MCF 10A (cell line): ENCODE measurements around the gene ADAMTS19. TPM values are rescaled to one million over a fixed set of nuclear protein-coding genes. Genes with fewer than 3 reads are reported as not detected.

ENCODE experiments used
- BruUV-seq: library from RNA; stranded (reverse); fragments of 400-500 nt; replicated peaks from 2 replicates; lab custom pipeline; 2021; lab: Mats Ljungman, UMichigan
- CTCF ChIA-PET: fragments of 300-600 bp; sonication (Branson Sonifier 250); formaldehyde crosslinking; extraction: SDS; loops from one replicate; lab custom pipeline; 2021; ENCODE audit warnings: antibody characterized with exemption, inconsistent platforms; lab: Yijun Ruan, JAX
- POLR2A ChIA-PET: fragments of 300-600, 350-650 bp; sonication (Branson Sonifier 250); formaldehyde crosslinking; extraction: SDS; loops from one replicate; lab custom pipeline; 2020; ENCODE audit warnings: antibody characterized with exemption, inconsistent platforms; lab: Yijun Ruan, JAX
- DNase-seq: peaks from one replicate; pipeline ENCODE4 v3.0.0-alpha.2; 2018; ENCODE audit not compliant: unreplicated experiment
- H3K27ac Mint-ChIP-seq: one replicate; pipeline ENCODE4 v1.8.0; 2022; ENCODE audit warnings: mild to moderate bottlenecking, low read depth, mixed read lengths; ENCODE audit not compliant: unreplicated experiment
- H3K27me3 Mint-ChIP-seq: one replicate; pipeline ENCODE4 v1.8.0; 2022; ENCODE audit warnings: mixed read lengths; ENCODE audit not compliant: insufficient read depth, unreplicated experiment
- H3K36me3 Mint-ChIP-seq: one replicate; pipeline ENCODE4 v1.8.0; 2022; ENCODE audit warnings: mild to moderate bottlenecking, moderate library complexity, mixed read lengths; ENCODE audit not compliant: insufficient read depth, unreplicated experiment
- H3K4me1 Mint-ChIP-seq: one replicate; pipeline ENCODE4 v1.8.0; 2022; ENCODE audit warnings: mixed read lengths; ENCODE audit not compliant: insufficient read depth, unreplicated experiment
- H3K4me3 Mint-ChIP-seq: one replicate; pipeline ENCODE4 v1.8.0; 2022; ENCODE audit warnings: mild to moderate bottlenecking, moderate library complexity, mixed read lengths; ENCODE audit not compliant: unreplicated experiment
- H3K9me3 Mint-ChIP-seq: one replicate; pipeline ENCODE4 v1.8.0; 2022; ENCODE audit warnings: mixed read lengths; ENCODE audit not compliant: unreplicated experiment
- intact Hi-C: fragments of 100-400 bp; cut with micrococcal nuclease; formaldehyde crosslinking; loops from 2 replicates; pipeline ENCODE4 v1.14.1; 2022
- total RNA-seq: library from RNA; stranded (reverse); gene quantifications from 2 replicates; pipeline ENCODE4 v1.2.3, GENCODE V29; 2022
- TF ChIP-seq, protein P1 (sequence below): fragments of 200-600 bp; IDR thresholded peaks from one replicate; pipeline ENCODE4 v1.8.0; 2022; ENCODE audit warnings: antibody characterized with exemption, mild to moderate bottlenecking; ENCODE audit not compliant: unreplicated experiment

ADAMTS19 gene
- total RNA-seq, 1 experiment from 2014 or later, result not detected

DNA sequence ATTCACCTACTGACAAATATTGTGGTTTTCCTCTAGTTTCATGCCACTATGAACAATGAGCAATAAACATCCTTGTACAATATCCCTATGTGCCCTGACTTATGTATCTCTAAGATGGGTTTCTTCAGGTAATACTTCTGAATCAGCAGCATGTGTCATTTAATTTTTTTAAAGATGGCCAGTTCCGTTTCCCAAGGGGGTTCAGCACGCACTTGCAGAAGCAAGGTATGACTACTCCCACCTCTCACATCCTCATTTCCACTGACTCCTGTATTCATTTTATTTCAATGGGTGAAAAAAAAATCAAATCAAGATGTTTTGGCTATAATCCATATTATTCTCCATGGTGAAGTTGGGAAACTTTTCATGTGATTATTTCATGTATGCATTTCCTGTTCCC lies 14.7 kb upstream of the ADAMTS19 start:
- TF ChIP-seq, protein P1, sequence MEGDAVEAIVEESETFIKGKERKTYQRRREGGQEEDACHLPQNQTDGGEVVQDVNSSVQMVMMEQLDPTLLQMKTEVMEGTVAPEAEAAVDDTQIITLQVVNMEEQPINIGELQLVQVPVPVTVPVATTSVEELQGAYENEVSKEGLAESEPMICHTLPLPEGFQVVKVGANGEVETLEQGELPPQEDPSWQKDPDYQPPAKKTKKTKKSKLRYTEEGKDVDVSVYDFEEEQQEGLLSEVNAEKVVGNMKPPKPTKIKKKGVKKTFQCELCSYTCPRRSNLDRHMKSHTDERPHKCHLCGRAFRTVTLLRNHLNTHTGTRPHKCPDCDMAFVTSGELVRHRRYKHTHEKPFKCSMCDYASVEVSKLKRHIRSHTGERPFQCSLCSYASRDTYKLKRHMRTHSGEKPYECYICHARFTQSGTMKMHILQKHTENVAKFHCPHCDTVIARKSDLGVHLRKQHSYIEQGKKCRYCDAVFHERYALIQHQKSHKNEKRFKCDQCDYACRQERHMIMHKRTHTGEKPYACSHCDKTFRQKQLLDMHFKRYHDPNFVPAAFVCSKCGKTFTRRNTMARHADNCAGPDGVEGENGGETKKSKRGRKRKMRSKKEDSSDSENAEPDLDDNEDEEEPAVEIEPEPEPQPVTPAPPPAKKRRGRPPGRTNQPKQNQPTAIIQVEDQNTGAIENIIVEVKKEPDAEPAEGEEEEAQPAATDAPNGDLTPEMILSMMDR, result no peak
- no peak overlapping the region for H3K4me3 Mint-ChIP-seq
- no peaks in the 10 kb centered on the region for H3K36me3 Mint-ChIP-seq
- BruUV-seq, result no TSS peak
- ChIA-PET POLR2A (interaction anchor here (0.5 to 0.7 kb wide), 2 partner anchors 22 to 45 kb away, joined by 3 to 4 read pairs; no protein-coding TSS in a partner anchor), CTCF (interaction anchor here (1.0 kb wide), 1 partner anchor 16 kb away, joined by 3 read pairs; no protein-coding TSS in a partner anchor)
- H3K9me3 Mint-ChIP-seq, result no peaks in the 10 kb centered on the region
- no peaks in the 10 kb centered on the region for H3K4me1 Mint-ChIP-seq
- H3K27ac Mint-ChIP-seq, result no peak overlapping the region
- DNase-seq, result no peak
- intact Hi-C loops, result no loop called here
- peaks cover 31% of the 10 kb centered on the region for H3K27me3 Mint-ChIP-seq

DNA sequence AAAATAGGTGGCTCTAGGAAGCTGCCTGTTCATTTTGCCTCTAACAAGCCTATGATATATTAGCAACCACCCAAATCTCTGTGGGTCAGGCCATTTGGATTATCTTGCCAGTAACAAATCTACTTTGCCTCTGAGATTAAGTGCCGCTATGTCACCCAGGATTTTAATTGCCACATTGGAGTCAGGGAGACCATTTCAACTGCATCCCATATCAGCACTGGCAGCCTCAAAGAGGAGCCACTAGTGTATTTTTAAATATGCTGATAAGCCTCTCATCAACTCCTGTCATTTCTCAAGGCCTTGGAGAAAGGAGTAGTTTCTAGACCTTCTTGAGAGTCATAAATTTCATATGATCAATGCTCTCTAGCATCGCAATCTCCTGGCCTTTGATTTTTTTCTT lies 12.1 kb upstream of the ADAMTS19 start:
- TF ChIP-seq, protein P1, result no peak
- peaks cover 29% of the 10 kb centered on the region for H3K27me3 Mint-ChIP-seq
- ChIA-PET POLR2A (no interaction called here), CTCF (no interaction called here)
- no peak overlapping the region for H3K4me3 Mint-ChIP-seq
- no peaks in the 10 kb centered on the region for H3K36me3 Mint-ChIP-seq
- H3K27ac Mint-ChIP-seq, result no peak overlapping the region
- no peaks in the 10 kb centered on the region for H3K9me3 Mint-ChIP-seq
- no TSS peak for BruUV-seq
- DNase-seq, result no peak
- intact Hi-C loops, result no loop called here
- H3K4me1 Mint-ChIP-seq, result no peaks in the 10 kb centered on the region

DNA sequence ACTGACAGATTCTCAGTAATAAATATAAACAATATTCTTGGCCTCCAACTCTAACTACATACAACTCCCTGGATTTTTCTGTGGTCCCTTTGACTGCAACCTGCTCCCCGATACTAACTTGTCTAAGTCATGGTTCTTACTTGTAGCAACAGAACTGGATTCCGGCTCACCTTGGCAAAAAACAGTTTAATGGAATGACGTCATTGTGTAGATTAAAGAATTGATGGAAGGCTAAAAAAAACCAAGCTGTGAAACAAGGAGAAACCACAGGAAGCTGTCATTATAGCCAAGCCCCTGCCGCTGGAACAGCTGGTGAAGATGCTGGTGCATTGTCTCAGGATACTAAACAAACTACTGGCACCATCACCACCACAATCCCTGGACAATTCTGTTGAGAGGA lies 11.4 kb upstream of the ADAMTS19 start:
- H3K27ac Mint-ChIP-seq, result no peak overlapping the region
- ChIA-PET POLR2A (no interaction called here), CTCF (no interaction called here)
- BruUV-seq, result no TSS peak
- TF ChIP-seq, protein P1, result no peak
- no peak for DNase-seq
- intact Hi-C loops, result no loop called here
- H3K4me3 Mint-ChIP-seq, result no peak overlapping the region
- no peaks in the 10 kb centered on the region for H3K4me1 Mint-ChIP-seq
- H3K27me3 Mint-ChIP-seq, result peaks cover 29% of the 10 kb centered on the region
- H3K9me3 Mint-ChIP-seq, result no peaks in the 10 kb centered on the region
- H3K36me3 Mint-ChIP-seq, result no peaks in the 10 kb centered on the region

DNA sequence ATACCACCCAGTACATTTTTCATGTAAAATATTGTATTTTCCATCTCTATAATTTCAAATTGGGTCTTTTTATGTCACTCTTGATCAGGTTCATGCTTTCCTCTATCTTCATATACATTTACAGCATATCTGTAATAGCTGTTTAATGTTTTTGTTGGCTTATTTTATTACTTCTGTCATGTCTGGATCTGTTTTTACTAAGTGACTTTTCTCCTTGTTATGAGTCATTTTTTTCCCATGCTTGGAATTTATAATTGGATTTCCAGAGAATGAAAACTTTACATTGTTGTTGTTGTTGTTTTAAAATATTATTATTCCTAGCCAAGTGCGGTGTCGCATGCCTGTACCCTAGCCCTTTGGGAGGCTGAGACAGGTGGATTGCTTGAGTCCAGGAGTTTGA lies 5.6 kb upstream of the ADAMTS19 start:
- DNase-seq, result no peak
- Mint-ChIP-seq H3K4me1 (no peaks in the 10 kb centered on the region), H3K36me3 (no peaks in the 10 kb centered on the region), H3K27ac (no peak overlapping the region), H3K4me3 (no peak overlapping the region), H3K9me3 (no peaks in the 10 kb centered on the region), H3K27me3 (peaks cover 33% of the 10 kb centered on the region)
- CTCF ChIA-PET, result interaction anchor here (0.9 kb wide), 1 partner anchor 314 kb away, joined by 3 read pairs; no protein-coding TSS in a partner anchor
- TF ChIP-seq, protein P1, result no peak
- POLR2A ChIA-PET, result no interaction called here
- no TSS peak for BruUV-seq
- intact Hi-C loops, result no loop called here
